ENCODE results near the gene ADGRF5.

ADGRF5 gene

GRCh38 chr6:46921731-46922130 lies at the start of gene ADGRF5:
ADGRF5 (minus strand) TSS chr6:46921938; CDS start chr6:46906762, 15,176 bp downstream.
- Histone ChIP-seq H3K4me3 (ENCODE audit: low read length) (no peak within 1 kb of the TSS), H3K27ac (ENCODE audit: low read length) (no peak within 1 kb of the TSS)
- no CpG with 5 or more reads among the region's 13 CpGs for WGBS (ENCODE audit: insufficient coverage, insufficient read length)

GRCh38 chr6:46969206-46969605 lies 47.5 kb upstream of the ADGRF5 start:
- no peak for DNase-seq (ENCODE audit: low read depth, low spot score)
- Histone ChIP-seq H3K9me3 (ENCODE audit: control insufficient read depth, insufficient read depth, low read length) (no peaks in the 10 kb centered on the region), H3K4me3 (ENCODE audit: low read length) (no peak overlapping the region), H3K27ac (ENCODE audit: low read length) (no peak overlapping the region), H3K36me3 (ENCODE audit: control insufficient read depth, insufficient read depth, low read length) (no peaks in the 10 kb centered on the region), H3K27me3 (ENCODE audit: control insufficient read depth, insufficient read depth, low read length) (no peaks in the 10 kb centered on the region), H3K4me1 (ENCODE audit: control insufficient read depth, insufficient read depth, low read length) (no peaks in the 10 kb centered on the region)
- no CpG with 5 or more reads among the region's 1 CpG for WGBS (ENCODE audit: insufficient coverage, insufficient read length)

More at GRCh38 chr6:46921731-46922130, at the start of gene ADGRF5:
- DNase-seq (ENCODE audit: low read depth, low spot score): no peak
- Histone ChIP-seq H3K4me1 (ENCODE audit: control insufficient read depth, insufficient read depth, low read length) (no peaks in the 10 kb centered on the region), H3K36me3 (ENCODE audit: control insufficient read depth, insufficient read depth, low read length) (no peaks in the 10 kb centered on the region), H3K27me3 (ENCODE audit: control insufficient read depth, insufficient read depth, low read length) (no peaks in the 10 kb centered on the region), H3K9me3 (ENCODE audit: control insufficient read depth, insufficient read depth, low read length) (no peaks in the 10 kb centered on the region)

- Histone ChIP-seq H3K9me3 (ENCODE audit: control insufficient read depth, insufficient read depth, low read length) (no peaks in the 10 kb centered on the region), H3K27ac (ENCODE audit: low read length) (no peak overlapping the region), H3K36me3 (ENCODE audit: control insufficient read depth, insufficient read depth, low read length) (no peaks in the 10 kb centered on the region), H3K27me3 (ENCODE audit: control insufficient read depth, insufficient read depth, low read length) (no peaks in the 10 kb centered on the region), H3K4me1 (ENCODE audit: control insufficient read depth, insufficient read depth, low read length) (0 out of 2 replicates have a peak, but pooled peaks cover 1% of the 10 kb centered on the region), H3K4me3 (ENCODE audit: low read length) (no peak overlapping the region)
- DNase-seq (ENCODE audit: low read depth, low spot score): no peak
Observed at GRCh38 chr6:46967826-46968349, 46.1 kb upstream of the ADGRF5 start.

- Histone ChIP-seq H3K27me3 (ENCODE audit: control insufficient read depth, insufficient read depth, low read length) (no peaks in the 10 kb centered on the region), H3K4me1 (ENCODE audit: control insufficient read depth, insufficient read depth, low read length) (0 out of 2 replicates have a peak, but pooled peaks cover 1% of the 10 kb centered on the region), H3K27ac (ENCODE audit: low read length) (no peak overlapping the region), H3K4me3 (ENCODE audit: low read length) (no peak overlapping the region), H3K9me3 (ENCODE audit: control insufficient read depth, insufficient read depth, low read length) (no peaks in the 10 kb centered on the region), H3K36me3 (ENCODE audit: control insufficient read depth, insufficient read depth, low read length) (no peaks in the 10 kb centered on the region)
- no peak for DNase-seq (ENCODE audit: low read depth, low spot score)
- no CpG with 5 or more reads among the region's 12 CpGs for WGBS (ENCODE audit: insufficient coverage, insufficient read length)
Observed at GRCh38 chr6:46964716-46965519, 43.2 kb upstream of the ADGRF5 start.

- Histone ChIP-seq H3K4me3 (ENCODE audit: low read length) (no peak overlapping the region), H3K36me3 (ENCODE audit: control insufficient read depth, insufficient read depth, low read length) (no peaks in the 10 kb centered on the region), H3K4me1 (ENCODE audit: control insufficient read depth, insufficient read depth, low read length) (0 out of 2 replicates have a peak, but pooled peaks cover 1% of the 10 kb centered on the region), H3K9me3 (ENCODE audit: control insufficient read depth, insufficient read depth, low read length) (no peaks in the 10 kb centered on the region), H3K27me3 (ENCODE audit: control insufficient read depth, insufficient read depth, low read length) (no peaks in the 10 kb centered on the region), H3K27ac (ENCODE audit: low read length) (no peak overlapping the region)
- no CpG with 5 or more reads among the region's 5 CpGs for WGBS (ENCODE audit: insufficient coverage, insufficient read length)
- DNase-seq (ENCODE audit: low read depth, low spot score): no peak
Observed at GRCh38 chr6:46963626-46964025, 41.9 kb upstream of the ADGRF5 start.

GRCh38 chr6:46963039-46963438 lies 41.3 kb upstream of the ADGRF5 start:
- H3K4me3 ChIP-seq (ENCODE audit: low read length): no peak overlapping the region
- no peaks in the 10 kb centered on the region for H3K27me3 ChIP-seq (ENCODE audit: control insufficient read depth, insufficient read depth, low read length)
- DNase-seq (ENCODE audit: low read depth, low spot score): no peak
- H3K4me1 ChIP-seq (ENCODE audit: control insufficient read depth, insufficient read depth, low read length): 0 out of 2 replicates have a peak, but pooled peaks cover 1% of the 10 kb centered on the region
- no peaks in the 10 kb centered on the region for H3K36me3 ChIP-seq (ENCODE audit: control insufficient read depth, insufficient read depth, low read length)
- no peak overlapping the region for H3K27ac ChIP-seq (ENCODE audit: low read length)
- H3K9me3 ChIP-seq (ENCODE audit: control insufficient read depth, insufficient read depth, low read length): no peaks in the 10 kb centered on the region

- Histone ChIP-seq H3K27ac (ENCODE audit: low read length) (no peak overlapping the region), H3K9me3 (ENCODE audit: control insufficient read depth, insufficient read depth, low read length) (no peaks in the 10 kb centered on the region), H3K36me3 (ENCODE audit: control insufficient read depth, insufficient read depth, low read length) (no peaks in the 10 kb centered on the region), H3K4me1 (ENCODE audit: control insufficient read depth, insufficient read depth, low read length) (peaks cover 1% of the 10 kb centered on the region; the same call in 1 of the 2 replicates), H3K4me3 (ENCODE audit: low read length) (no peak overlapping the region), H3K27me3 (ENCODE audit: control insufficient read depth, insufficient read depth, low read length) (no peaks in the 10 kb centered on the region)
- DNase-seq (ENCODE audit: low read depth, low spot score): no peak
- no CpG with 5 or more reads among the region's 5 CpGs for WGBS (ENCODE audit: insufficient coverage, insufficient read length)
Observed at GRCh38 chr6:46961711-46962110, 40.0 kb upstream of the ADGRF5 start.

- Histone ChIP-seq H3K4me3 (ENCODE audit: low read length) (no peak overlapping the region), H3K27ac (ENCODE audit: low read length) (no peak overlapping the region), H3K9me3 (ENCODE audit: control insufficient read depth, insufficient read depth, low read length) (no peaks in the 10 kb centered on the region), H3K36me3 (ENCODE audit: control insufficient read depth, insufficient read depth, low read length) (no peaks in the 10 kb centered on the region), H3K4me1 (ENCODE audit: control insufficient read depth, insufficient read depth, low read length) (peaks cover 1% of the 10 kb centered on the region; the same call in 1 of the 2 replicates), H3K27me3 (ENCODE audit: control insufficient read depth, insufficient read depth, low read length) (no peaks in the 10 kb centered on the region)
- DNase-seq (ENCODE audit: low read depth, low spot score): no peak
Observed at GRCh38 chr6:46961232-46961631, 39.5 kb upstream of the ADGRF5 start.

- H3K36me3 ChIP-seq (ENCODE audit: control insufficient read depth, insufficient read depth, low read length): no peaks in the 10 kb centered on the region
- H3K27me3 ChIP-seq (ENCODE audit: control insufficient read depth, insufficient read depth, low read length): no peaks in the 10 kb centered on the region
- peaks cover 1% of the 10 kb centered on the region; the same call in 1 of the 2 replicates for H3K4me1 ChIP-seq (ENCODE audit: control insufficient read depth, insufficient read depth, low read length)
- no peak overlapping the region for H3K4me3 ChIP-seq (ENCODE audit: low read length)
- no peak overlapping the region for H3K27ac ChIP-seq (ENCODE audit: low read length)
- H3K9me3 ChIP-seq (ENCODE audit: control insufficient read depth, insufficient read depth, low read length): no peaks in the 10 kb centered on the region
- no peak for DNase-seq (ENCODE audit: low read depth, low spot score)
Observed at GRCh38 chr6:46959419-46959818, 37.7 kb upstream of the ADGRF5 start.

- H3K4me1 ChIP-seq (ENCODE audit: control insufficient read depth, insufficient read depth, low read length): no peaks in the 10 kb centered on the region; the same call in 1 of the 2 replicates
- H3K4me3 ChIP-seq (ENCODE audit: low read length): no peak overlapping the region
- no peaks in the 10 kb centered on the region for H3K27me3 ChIP-seq (ENCODE audit: control insufficient read depth, insufficient read depth, low read length)
- no CpG with 5 or more reads among the region's 6 CpGs for WGBS (ENCODE audit: insufficient coverage, insufficient read length)
- no peaks in the 10 kb centered on the region for H3K9me3 ChIP-seq (ENCODE audit: control insufficient read depth, insufficient read depth, low read length)
- H3K27ac ChIP-seq (ENCODE audit: low read length): no peak overlapping the region
- DNase-seq (ENCODE audit: low read depth, low spot score): no peak
- no peaks in the 10 kb centered on the region for H3K36me3 ChIP-seq (ENCODE audit: control insufficient read depth, insufficient read depth, low read length)
Observed at GRCh38 chr6:46956409-46956808, 34.7 kb upstream of the ADGRF5 start.

Measured in iPS DF 6.9 (cell line).